Neuron (in vitro differentiated cells): ENCODE measurements around the gene SEMA4G.
"Not testable (repeated sequence)": the region's sequence is repeated elsewhere in the genome, so short reads cannot be mapped to it uniquely, and the experiment has no call there.

Experiments used
- H2AFZ ChIP-seq: one replicate; pipeline ENCODE4 v1.6.1; 2013; ENCODE audit warnings: low read depth, mild to moderate bottlenecking, inconsistent platforms, low read length, moderate library complexity
- H3K27me3 ChIP-seq: one replicate; pipeline ENCODE4 v1.6.1; 2013; ENCODE audit warnings: low read length; ENCODE audit not compliant: insufficient read depth
- H3K36me3 ChIP-seq: one replicate; pipeline ENCODE4 v1.6.1; 2013; ENCODE audit warnings: low read length; ENCODE audit not compliant: insufficient read depth
- H3K4me1 ChIP-seq: one replicate; pipeline ENCODE4 v1.6.1; 2013; ENCODE audit warnings: low read length; ENCODE audit not compliant: insufficient read depth
- H3K4me3 ChIP-seq: 2 replicates; pipeline ENCODE4 v1.5.1; 2013; ENCODE audit warnings: mild to moderate bottlenecking, low read length, moderate library complexity
- H3K9me3 ChIP-seq: one replicate; pipeline ENCODE4 v1.6.1; 2013; ENCODE audit warnings: low read length

SEMA4G gene

DNA sequence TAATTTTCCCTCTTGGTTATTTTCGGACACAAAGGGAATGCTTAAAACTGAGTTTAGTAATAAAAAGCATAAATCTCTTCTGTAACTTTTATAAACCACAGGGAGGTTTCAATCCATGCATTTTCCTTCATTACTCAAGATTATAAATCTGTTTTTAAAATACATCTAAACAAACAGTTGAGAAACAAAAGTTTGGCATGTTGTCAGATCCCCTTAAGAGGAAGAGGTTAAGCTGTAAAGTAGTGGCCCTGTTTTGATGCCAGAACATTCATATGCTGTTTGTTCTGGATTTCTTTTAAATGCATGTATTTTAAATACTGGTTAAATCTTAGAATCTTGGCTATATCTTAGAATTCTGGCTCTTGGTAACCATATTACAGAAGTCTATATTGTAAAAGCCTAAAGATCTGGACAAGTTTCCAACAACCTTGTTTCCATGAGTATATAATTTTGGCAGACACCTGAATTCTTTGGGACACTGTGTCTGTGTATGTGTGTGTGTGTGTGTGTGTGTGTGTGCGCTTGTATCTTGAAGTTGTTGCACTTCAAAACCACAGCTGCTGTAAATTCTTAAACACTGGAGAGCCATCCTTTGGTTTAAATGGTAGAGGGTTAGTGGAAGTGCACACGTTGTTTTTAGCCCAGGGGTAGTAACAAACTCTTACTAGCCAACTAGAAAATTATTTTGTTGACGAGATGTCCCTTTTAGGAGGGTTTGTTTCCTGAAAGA is 6.8 kb upstream of the SEMA4G start:
- Histone ChIP-seq H3K4me1 (no peaks in the 10 kb centered on the region), H2AFZ (no peak overlapping the region), H3K9me3 (no peaks in the 10 kb centered on the region), H3K36me3 (peaks cover 55% of the 10 kb centered on the region), H3K27me3 (no peaks in the 10 kb centered on the region), H3K4me3 (no peak overlapping the region)

DNA sequence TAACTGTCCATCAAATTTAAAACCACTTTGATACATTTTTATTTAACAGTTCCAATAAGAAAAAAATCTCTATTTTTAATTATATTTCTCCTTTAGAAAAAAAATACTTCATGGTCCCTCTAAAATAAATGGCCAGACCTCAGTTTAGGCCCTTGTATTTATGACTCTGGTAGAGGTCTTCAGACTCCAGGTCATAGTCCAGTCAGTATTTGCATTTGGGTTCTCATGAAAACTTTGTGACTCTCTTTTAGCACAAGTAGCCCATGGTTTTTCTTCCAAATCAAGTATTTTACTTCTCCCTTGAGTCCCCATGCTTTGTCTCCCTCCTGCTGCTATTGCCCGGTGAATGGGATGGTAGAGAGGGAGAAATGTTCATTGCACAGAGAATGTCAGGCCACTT is 5.5 kb upstream of the SEMA4G start:
- H3K36me3 ChIP-seq, result peaks cover 45% of the 10 kb centered on the region
- no peak overlapping the region for H3K4me3 ChIP-seq

DNA sequence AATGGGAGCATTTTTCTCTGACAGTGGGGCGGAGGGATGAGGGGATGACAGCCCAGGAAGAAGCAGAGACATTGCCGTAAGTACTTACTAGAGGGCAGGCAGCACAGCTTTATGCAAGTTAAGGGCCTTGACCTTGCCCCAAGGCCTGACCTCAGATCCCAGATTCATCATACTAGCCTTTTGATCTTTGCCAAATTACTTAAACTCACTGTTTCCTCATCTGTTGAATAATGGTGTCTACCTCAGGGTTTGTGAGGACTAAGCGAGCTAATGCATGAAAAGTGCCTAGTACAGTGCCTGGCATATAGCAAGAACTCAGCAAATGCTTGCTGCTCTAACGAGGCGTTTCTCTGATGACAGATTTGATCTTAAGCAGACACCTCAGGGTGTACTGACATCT is 3.5 kb upstream of the SEMA4G start:
- Histone ChIP-seq H2AFZ (no peak overlapping the region), H3K4me1 (peaks cover 6% of the 10 kb centered on the region), H3K27me3 (no peaks in the 10 kb centered on the region), H3K36me3 (peaks cover 30% of the 10 kb centered on the region), H3K9me3 (no peaks in the 10 kb centered on the region), H3K4me3 (no peak overlapping the region)

More for the DNA sequence above, 5.5 kb upstream of the SEMA4G start:
- H2AFZ ChIP-seq, result no peak overlapping the region
- H3K9me3 ChIP-seq, result no peaks in the 10 kb centered on the region
- H3K27me3 ChIP-seq, result no peaks in the 10 kb centered on the region
- H3K4me1 ChIP-seq, result no peaks in the 10 kb centered on the region

- H3K27me3 ChIP-seq, result no peaks in the 10 kb centered on the region
These were observed 2.4 kb upstream of the SEMA4G start for GRCh38 chr10:100966887-100967286.

GRCh38 chr10:100967332-100967731 is 2.0 kb upstream of the SEMA4G start:
- peaks cover 21% of the 10 kb centered on the region for H3K36me3 ChIP-seq
- no peak overlapping the region for H2AFZ ChIP-seq
- peaks cover 6% of the 10 kb centered on the region for H3K4me1 ChIP-seq
- no peak overlapping the region for H3K4me3 ChIP-seq
- H3K9me3 ChIP-seq, result no peaks in the 10 kb centered on the region
- H3K27me3 ChIP-seq, result no peaks in the 10 kb centered on the region

More at GRCh38 chr10:100966887-100967286, 2.4 kb upstream of the SEMA4G start:
- H3K4me3 ChIP-seq, result no peak overlapping the region
- no peak overlapping the region for H2AFZ ChIP-seq
- peaks cover 6% of the 10 kb centered on the region for H3K4me1 ChIP-seq
- H3K36me3 ChIP-seq, result peaks cover 25% of the 10 kb centered on the region
- no peaks in the 10 kb centered on the region for H3K9me3 ChIP-seq

DNA sequence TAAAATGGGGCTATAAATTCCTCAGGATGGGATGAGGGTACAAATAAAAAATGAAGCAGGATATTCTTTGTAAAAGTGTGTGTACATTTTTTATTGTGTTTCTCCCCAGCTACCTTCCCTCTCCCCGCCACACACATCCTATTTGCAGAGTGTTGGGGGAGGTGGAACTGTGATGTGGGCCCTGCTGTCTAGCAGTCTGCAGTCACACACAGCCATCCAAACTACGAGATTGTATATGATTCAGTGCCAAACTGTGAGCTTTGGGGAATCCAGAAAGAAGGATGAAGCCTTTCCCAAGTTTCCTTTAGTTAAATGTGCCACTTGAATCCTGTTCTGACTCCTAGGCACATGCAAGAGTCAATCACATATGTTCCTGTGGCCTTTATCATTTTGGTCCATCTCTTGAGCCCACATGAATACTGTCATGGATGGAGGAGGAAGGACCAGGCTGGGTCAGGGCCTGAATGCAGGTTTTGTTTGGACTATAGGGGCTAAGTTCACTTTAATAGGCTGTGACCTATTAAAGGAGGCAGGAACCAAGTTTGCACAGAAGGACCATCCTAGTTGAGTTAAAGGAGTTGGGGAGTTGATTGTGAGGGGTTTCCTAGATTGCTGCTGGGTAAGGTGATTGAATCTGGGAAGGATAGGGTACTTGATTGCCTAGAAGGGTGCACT is 1.1 kb upstream of the SEMA4G start:
- Histone ChIP-seq H3K36me3 (peaks cover 12% of the 10 kb centered on the region), H3K4me3 (no peak overlapping the region), H2AFZ (no peak overlapping the region), H3K27me3 (no peaks in the 10 kb centered on the region), H3K4me1 (peaks cover 6% of the 10 kb centered on the region), H3K9me3 (no peaks in the 10 kb centered on the region)

DNA sequence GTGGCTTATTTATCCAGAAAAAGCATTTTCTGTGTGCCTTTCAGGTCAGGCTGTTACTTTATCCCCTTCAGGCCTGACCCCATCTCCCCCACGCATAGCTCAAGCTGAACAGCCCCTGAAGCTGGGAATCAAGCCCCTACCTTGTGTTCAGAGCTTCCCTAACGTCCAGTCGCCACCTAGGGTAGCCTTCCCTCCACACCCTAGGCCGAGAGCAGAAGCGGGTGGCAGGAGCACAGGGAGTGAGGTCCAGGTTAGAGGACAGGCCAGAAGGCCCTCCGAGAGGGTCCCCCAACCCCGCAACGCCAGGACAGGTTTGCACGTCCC is 479 bp upstream of the SEMA4G start:
- Histone ChIP-seq H3K36me3 (peaks cover 6% of the 10 kb centered on the region), H2AFZ (no peak overlapping the region), H3K4me1 (peaks cover 6% of the 10 kb centered on the region), H3K9me3 (no peaks in the 10 kb centered on the region), H3K4me3 (peak overlapping the region; percentile 22), H3K27me3 (no peaks in the 10 kb centered on the region)

DNA sequence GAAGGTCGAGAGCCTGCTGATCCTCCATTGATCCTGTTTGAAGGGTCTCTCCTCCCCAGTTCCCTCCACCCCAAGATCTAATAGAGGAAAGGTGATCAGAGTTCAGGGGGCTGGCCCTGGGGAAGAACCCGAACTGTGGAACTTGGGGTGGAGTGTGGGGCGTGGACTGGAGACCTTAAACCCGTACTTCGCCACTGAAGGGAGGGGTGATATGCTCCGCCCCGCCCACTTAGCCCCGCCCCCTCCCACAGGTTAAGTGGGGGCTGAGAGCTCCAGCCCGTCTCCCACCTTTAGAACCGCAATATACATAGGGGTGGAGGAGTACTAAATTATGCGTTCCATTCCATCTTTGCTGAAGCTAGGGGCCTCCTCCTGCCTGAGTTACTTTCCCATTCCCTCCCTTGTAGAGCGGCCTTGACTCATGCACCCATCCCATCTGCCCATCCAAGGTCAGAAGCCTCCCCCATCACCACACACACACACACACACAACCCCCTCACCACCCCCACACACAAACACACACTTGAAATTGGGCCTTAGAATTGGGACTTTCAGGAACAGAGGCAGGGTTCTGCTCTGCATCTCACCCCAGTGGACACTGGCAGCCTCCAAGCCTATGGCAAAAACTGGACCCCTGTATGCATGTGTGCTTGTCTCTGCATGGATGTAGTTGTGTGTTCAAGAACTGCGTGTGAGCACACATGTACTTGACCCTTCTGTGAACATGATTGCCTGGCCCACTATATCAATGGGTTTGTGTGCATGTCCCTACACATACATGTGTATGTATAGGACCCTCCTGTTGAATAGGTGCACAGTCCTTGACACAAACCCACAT is 991 bp downstream of the SEMA4G start:
- H3K9me3 ChIP-seq, result no peaks in the 10 kb centered on the region
- peaks cover 6% of the 10 kb centered on the region for H3K4me1 ChIP-seq
- H3K27me3 ChIP-seq, result no peaks in the 10 kb centered on the region
- peak overlapping the region; percentile 87 for H2AFZ ChIP-seq
- peak overlapping the region; percentile 37 for H3K4me3 ChIP-seq
- no peaks in the 10 kb centered on the region for H3K36me3 ChIP-seq

DNA sequence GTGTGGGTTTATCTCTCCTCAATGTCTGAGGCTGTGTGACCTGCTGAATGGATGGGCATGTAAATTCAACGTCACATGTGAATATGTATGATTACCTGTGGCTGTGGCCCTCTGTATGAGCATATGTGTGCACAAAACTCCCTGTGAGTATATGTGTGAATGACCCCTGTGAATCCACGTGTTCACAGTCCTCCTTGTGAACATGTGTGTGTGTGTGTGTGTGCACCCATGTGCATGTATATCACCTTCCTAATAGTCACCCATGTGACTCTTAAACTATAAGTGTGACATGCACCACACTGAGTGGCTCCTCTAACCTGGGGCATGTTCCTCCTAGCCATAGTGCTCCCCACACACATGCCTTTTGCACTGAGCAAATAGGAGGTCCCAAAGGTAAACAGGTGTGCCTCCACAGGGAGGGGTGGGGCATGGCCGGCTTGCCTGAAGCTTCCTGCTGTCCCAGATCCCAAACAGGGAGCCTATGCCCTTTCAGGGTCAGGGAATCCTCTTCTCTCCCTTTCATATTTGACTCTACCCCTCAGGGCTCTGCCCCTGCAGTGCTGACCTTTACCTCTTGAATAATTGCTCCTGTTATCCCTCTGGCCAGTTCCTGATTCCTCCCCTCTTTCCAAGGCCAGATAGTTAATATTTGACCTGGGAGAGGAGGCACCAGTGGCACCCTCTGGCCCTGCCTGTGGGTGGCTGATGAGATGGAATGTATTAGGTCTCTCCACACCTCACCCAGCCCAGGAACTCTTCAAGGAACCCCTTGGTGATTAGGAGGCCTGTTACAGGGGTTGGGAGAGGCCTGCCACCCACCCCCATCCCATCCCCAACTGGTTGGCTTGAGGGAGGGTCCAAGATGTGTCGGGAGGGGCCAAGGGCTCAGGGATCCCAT is 1.9 kb downstream of the SEMA4G start:
- Histone ChIP-seq H3K4me1 (peaks cover 6% of the 10 kb centered on the region), H3K4me3 (no peak overlapping the region), H3K9me3 (no peaks in the 10 kb centered on the region), H3K27me3 (no peaks in the 10 kb centered on the region), H2AFZ (no peak overlapping the region), H3K36me3 (no peaks in the 10 kb centered on the region)

DNA sequence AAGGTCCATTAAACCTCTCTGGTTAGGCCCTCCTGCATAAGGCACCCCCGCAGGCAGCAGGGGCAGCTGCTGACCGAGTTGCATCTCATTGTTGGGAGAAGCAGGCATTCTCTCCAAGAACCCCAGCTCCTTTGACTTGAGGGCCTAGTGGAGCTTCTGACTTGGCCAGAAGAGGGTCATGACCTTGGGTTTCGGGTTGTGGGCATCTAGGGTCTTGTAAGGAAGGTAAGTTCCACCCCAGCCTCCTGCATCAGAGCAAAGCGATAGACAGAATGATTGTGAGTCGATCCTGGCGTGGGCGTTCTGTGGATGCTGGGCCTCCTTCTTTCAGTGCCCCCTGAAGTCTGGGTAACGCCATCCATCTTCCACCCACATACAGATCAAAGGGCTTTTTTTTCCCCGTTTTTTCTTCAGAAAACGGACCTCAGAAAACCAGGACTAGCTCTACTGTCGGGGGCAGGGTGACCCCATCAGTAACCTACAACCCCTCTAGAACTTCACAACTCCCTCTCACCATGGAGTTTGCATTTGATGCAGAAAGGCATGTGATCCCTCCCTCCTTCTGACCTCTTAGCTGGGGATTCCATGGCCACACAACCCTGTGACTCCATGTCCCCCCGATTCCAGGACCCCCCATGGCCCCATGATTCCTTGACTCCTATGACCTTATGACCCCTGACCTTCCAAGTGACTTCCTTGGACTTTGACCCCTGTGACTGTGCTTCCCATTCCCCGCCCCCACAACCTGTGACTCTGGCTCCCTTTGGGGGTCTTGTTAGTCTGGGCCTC is 3.0 kb downstream of the SEMA4G start:
- Histone ChIP-seq H2AFZ (no peak overlapping the region), H3K27me3 (no peaks in the 10 kb centered on the region), H3K4me1 (peaks cover 6% of the 10 kb centered on the region), H3K4me3 (no peak overlapping the region), H3K36me3 (no peaks in the 10 kb centered on the region), H3K9me3 (no peaks in the 10 kb centered on the region)

DNA sequence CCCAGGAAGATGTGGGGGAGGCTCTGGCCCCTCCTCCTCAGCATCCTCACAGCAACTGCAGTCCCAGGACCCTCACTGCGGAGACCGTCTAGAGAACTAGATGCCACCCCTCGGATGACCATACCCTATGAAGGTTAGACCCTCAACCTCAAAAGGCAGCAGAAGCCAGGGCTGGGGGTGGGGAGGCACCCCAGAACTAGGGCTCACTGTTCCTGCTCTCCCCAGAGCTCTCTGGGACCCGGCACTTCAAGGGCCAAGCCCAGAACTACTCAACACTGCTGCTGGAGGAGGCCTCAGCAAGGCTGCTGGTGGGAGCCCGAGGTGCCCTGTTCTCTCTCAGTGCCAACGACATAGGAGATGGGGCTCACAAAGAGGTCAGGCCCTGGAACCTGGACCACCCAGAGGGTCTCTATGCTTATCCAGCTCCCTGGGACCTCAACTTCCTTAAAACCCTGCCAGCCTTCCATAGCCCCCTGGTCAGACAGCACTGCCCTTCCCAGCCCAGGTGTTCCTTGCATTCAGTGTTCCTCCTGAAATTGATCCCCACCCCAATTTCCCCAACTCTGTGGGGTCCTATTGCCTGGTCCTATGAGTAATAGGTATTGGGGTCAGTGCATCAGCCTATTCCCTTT is 3.7 kb downstream of the SEMA4G start:
- no peaks in the 10 kb centered on the region for H3K36me3 ChIP-seq
- peaks cover 6% of the 10 kb centered on the region for H3K4me1 ChIP-seq
- H2AFZ ChIP-seq, result no peak overlapping the region
- H3K9me3 ChIP-seq, result no peaks in the 10 kb centered on the region
- no peaks in the 10 kb centered on the region for H3K27me3 ChIP-seq
- H3K4me3 ChIP-seq, result no peak overlapping the region

DNA sequence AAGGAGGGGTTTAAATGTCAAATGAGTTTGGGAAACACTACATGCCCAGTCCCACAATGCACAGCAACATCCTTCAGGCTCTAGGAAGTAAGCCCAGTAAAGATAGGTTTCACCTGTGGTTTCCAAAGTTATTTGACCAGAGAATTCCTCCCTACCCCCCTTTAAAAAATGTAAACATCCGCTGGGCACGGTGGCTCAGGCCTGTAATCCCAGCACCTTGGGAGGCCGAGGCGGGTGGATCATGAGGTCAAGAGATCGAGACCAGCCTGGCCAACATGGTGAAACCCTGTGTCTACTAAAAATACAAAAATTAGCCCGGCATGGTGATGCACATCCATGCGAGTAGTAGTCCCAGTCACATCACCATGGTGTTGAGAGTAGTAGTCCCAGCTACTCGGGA is 6.1 kb downstream of the SEMA4G start:
- not testable (repeated sequence) for H3K4me1 ChIP-seq, H3K27me3 ChIP-seq, H3K9me3 ChIP-seq, H2AFZ ChIP-seq, H3K4me3 ChIP-seq
- peaks cover 13% of the 10 kb centered on the region for H3K36me3 ChIP-seq
